ENCODE data around the gene RNFT1.
"Not testable (repeated sequence)": the region's sequence is repeated elsewhere in the genome, so short reads cannot be mapped to it uniquely, and the experiment has no call there.

- TF ChIP-seq CTCF, POLR2A (IDR thresholded peaks at IDR 0.05): not testable (repeated sequence)
Observed at GRCh38 chr17:59947310-59947709, 17.2 kb downstream of the RNFT1 start.

All from lower leg skin (tissue), 3 donors.